ENCODE data around the gene CDK19. TPM values are rescaled to one million over a fixed set of nuclear protein-coding genes. Genes with fewer than 3 reads are reported as not detected.

The CDK19 gene
- total and polyA plus RNA-seq, 2 experiments from 2014 or later, result 7.7 to 10.1 TPM

GRCh38 chr6:110828396-110828795, 13.1 kb upstream of the CDK19 start:
- no peak overlapping the region for H3K27ac Mint-ChIP-seq
- Histone ChIP-seq H3K4me2 (no peak overlapping the region), H3K4me1 (ENCODE audit: insufficient read depth) (no peaks in the 10 kb centered on the region), H3F3A (replicated peaks; ENCODE audit: low read depth) (no peaks in the 10 kb centered on the region), H3K36me3 (ENCODE audit: insufficient read depth) (no peaks in the 10 kb centered on the region), H3K27ac (ENCODE audit: low read depth) (no peak overlapping the region), H4K20me1 (replicated peaks; ENCODE audit: insufficient read depth) (no peaks in the 10 kb centered on the region), H2AFZ (no peak overlapping the region), H3K79me2 (replicated peaks; ENCODE audit: insufficient read depth) (no peaks in the 10 kb centered on the region), H3K9me2 (ENCODE audit: insufficient read depth) (no peaks in the 10 kb centered on the region), H3K27me3 (ENCODE audit: insufficient read depth) (no peaks in the 10 kb centered on the region), H3K4me3 (no peak overlapping the region)
- TF ChIP-seq CTCF (conservative IDR thresholded peaks at IDR 0.05; ENCODE audit: low read depth in 2 of 2) (no peak), EZH2phosphoT487 (IDR thresholded peaks at IDR 0.05; ENCODE audit: unreplicated experiment) (no peak), ZNF331 (CRISPR knock-in tag; IDR thresholded peaks at IDR 0.05; ENCODE audit: low read depth) (no peak), EZH2 (IDR thresholded peaks at IDR 0.05; ENCODE audit: low read depth, unreplicated experiment) (no peak), ZNF462 (CRISPR knock-in tag; IDR thresholded peaks at IDR 0.05) (no peak), CREB1 (CRISPR knock-in tag; IDR thresholded peaks at IDR 0.05; ENCODE audit: low read depth) (no peak), STAT1 (IDR thresholded peaks at IDR 0.05; ENCODE audit: unreplicated experiment) (no peak), POLR2AphosphoS5 (IDR thresholded peaks at IDR 0.05; ENCODE audit: low read depth) (no peak), NANOG (IDR thresholded peaks at IDR 0.05; ENCODE audit: borderline replicate concordance) (no peak), JUNB (IDR thresholded peaks at IDR 0.05; ENCODE audit: unreplicated experiment) (no peak)
- DNase-seq (ENCODE audit: low spot score) (no peak), ATAC-seq (no peak)
- H3K27me3 Mint-ChIP-seq (ENCODE audit: insufficient read depth, low read depth, poor library complexity), result no peaks in the 10 kb centered on the region
- H3K4me3 Mint-ChIP-seq, result no peak overlapping the region
- H3K36me3 Mint-ChIP-seq (ENCODE audit: low read depth), result no peaks in the 10 kb centered on the region
- H3K9me3 Mint-ChIP-seq, result no peaks in the 10 kb centered on the region
- H3K4me1 Mint-ChIP-seq, result no peaks in the 10 kb centered on the region
